Right lobe of liver (tissue), 4 donors: ENCODE measurements around the gene BSG.

Source experiments
- POLR2A ChIP-seq: fragments of 450-650 bp; IDR thresholded peaks from one replicate; pipeline ENCODE4 v1.6.1; 2017; ENCODE audit warnings: antibody characterized with exemption, mild to moderate bottlenecking
- TF ChIP-seq, protein P1 (sequence below), 4 donors: fragments of 200-600 bp in 3 of 4; fragments of 450-650 bp in 1 of 4; IDR thresholded peaks; one replicate each; pipeline versions ENCODE4 v1.5.1 to v1.8.0; 2016 to 2022; ENCODE audit warnings: antibody characterized with exemption in 4 of 4, mild to moderate bottlenecking in 2 of 4
- donor health status: DM: no; HTN: no; CAD: no.
- donor health status: DM: no; HTN: no; CAD: no.
- donor health status: DM: no; HTN: yes; CAD: no.

GRCh38 chr19:588741-589692, 16.6 kb downstream of the BSG start:
- TF ChIP-seq, protein P1, sequence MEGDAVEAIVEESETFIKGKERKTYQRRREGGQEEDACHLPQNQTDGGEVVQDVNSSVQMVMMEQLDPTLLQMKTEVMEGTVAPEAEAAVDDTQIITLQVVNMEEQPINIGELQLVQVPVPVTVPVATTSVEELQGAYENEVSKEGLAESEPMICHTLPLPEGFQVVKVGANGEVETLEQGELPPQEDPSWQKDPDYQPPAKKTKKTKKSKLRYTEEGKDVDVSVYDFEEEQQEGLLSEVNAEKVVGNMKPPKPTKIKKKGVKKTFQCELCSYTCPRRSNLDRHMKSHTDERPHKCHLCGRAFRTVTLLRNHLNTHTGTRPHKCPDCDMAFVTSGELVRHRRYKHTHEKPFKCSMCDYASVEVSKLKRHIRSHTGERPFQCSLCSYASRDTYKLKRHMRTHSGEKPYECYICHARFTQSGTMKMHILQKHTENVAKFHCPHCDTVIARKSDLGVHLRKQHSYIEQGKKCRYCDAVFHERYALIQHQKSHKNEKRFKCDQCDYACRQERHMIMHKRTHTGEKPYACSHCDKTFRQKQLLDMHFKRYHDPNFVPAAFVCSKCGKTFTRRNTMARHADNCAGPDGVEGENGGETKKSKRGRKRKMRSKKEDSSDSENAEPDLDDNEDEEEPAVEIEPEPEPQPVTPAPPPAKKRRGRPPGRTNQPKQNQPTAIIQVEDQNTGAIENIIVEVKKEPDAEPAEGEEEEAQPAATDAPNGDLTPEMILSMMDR (IDR thresholded peaks at IDR 0.05): no peak
- no peak for TF ChIP-seq POLR2A
